AG04450 (cell line): Measurements from ENCODE around the gene SYDE2. TPM values are rescaled to one million over a fixed set of nuclear protein-coding genes. Genes with fewer than 3 reads are reported as not detected.
A peak's percentile ranks its signal among the peaks of the same experiment; 100 is the strongest.

Source experiments
- CTCF ChIA-PET: fragments of 300-600, 350-600 bp; formaldehyde crosslinking; extraction: SDS; loops from one replicate; lab custom pipeline; 2022; ENCODE audit warnings: antibody characterized with exemption, inconsistent platforms; lab: Charles Lee
- POLR2A ChIA-PET: fragments of 350-600 bp; formaldehyde crosslinking; extraction: SDS; loops from one replicate; lab custom pipeline; 2021; ENCODE audit warnings: antibody characterized with exemption, inconsistent platforms; lab: Yijun Ruan, JAX
- DNase-seq: peaks from one replicate; pipeline ENCODE4 v3.0.0-alpha.2; 2011; ENCODE audit warnings: low read depth, low spot score
- H3K27ac ChIP-seq: one replicate; pipeline ENCODE4 v1.5.1; 2012; ENCODE audit warnings: low read depth, low read length, control low read depth
- H3K27me3 ChIP-seq: one replicate; pipeline ENCODE4 v1.6.0; 2012; ENCODE audit warnings: low read length; ENCODE audit not compliant: control insufficient read depth, insufficient read depth
- H3K4me3 ChIP-seq: 2 replicates; pipeline ENCODE4 v1.5.1; 2011; ENCODE audit warnings: mild to moderate bottlenecking, low read depth, low read length, control low read depth
- H3K9me3 ChIP-seq: 2 replicates; pipeline ENCODE4 v1.5.1; 2012; ENCODE audit warnings: low read length; ENCODE audit not compliant: control insufficient read depth, insufficient read depth
- CTCF ChIP-seq: IDR thresholded peaks from 2 replicates; pipeline ENCODE4 v1.5.1; 2011; ENCODE audit warnings: low read depth, low read length, control low read depth, inconsistent platforms
- polyA plus RNA-seq: library from polyadenylated mRNA; depleted of rRNA; stranded (reverse); fragments of >200 nt; gene quantifications from 2 replicates; pipeline ENCODE4 v1.2.3, GENCODE V29; 2011

The SYDE2 gene
- polyA plus RNA-seq, 1 experiment: 5.7 TPM

- no peak for TF ChIP-seq CTCF
- no peaks in the 10 kb centered on the region for H3K27me3 ChIP-seq
- ChIA-PET POLR2A (interaction anchor here (0.5 kb wide), 1 partner anchor 447 kb away, joined by 3 read pairs; no protein-coding TSS in a partner anchor), CTCF (interaction anchor here (2.9 to 3.7 kb wide), 3 partner anchors 11 to 299 kb away, joined by 15 to 37 read pairs (median 22); partner anchors contain the start of gene C1orf52)
- H3K27ac ChIP-seq: no peak overlapping the region
- H3K9me3 ChIP-seq: no peaks in the 10 kb centered on the region; the same call in 1 of the 2 replicates
- no peak overlapping the region for H3K4me3 ChIP-seq
- no peak for DNase-seq
Observed at GRCh38 chr1:85243372-85243771, 42.6 kb upstream of the SYDE2 start.

GRCh38 chr1:85240643-85241042 is 39.8 kb upstream of the SYDE2 start:
- POLR2A ChIA-PET: interaction anchor here (0.8 kb wide), 1 partner anchor 144 kb away, joined by 3 read pairs; no protein-coding TSS in a partner anchor
- CTCF ChIA-PET: interaction anchor here (1.1 to 3.1 kb wide), 6 partner anchors 9 to 132 kb away, joined by 3 to 15 read pairs (median 8); partner anchors contain the start of gene C1orf52
- Histone ChIP-seq H3K4me3 (no peak overlapping the region), H3K27me3 (no peaks in the 10 kb centered on the region), H3K9me3 (no peaks in the 10 kb centered on the region; the same call in 1 of the 2 replicates), H3K27ac (no peak overlapping the region)
- DNase-seq: no peak
- no peak for TF ChIP-seq CTCF

GRCh38 chr1:85240174-85240601 is 39.4 kb upstream of the SYDE2 start:
- no peak for DNase-seq
- POLR2A ChIA-PET: interaction anchor here (0.8 kb wide), 1 partner anchor 144 kb away, joined by 3 read pairs; no protein-coding TSS in a partner anchor
- CTCF ChIA-PET: interaction anchor here (0.7 to 3.1 kb wide), 7 partner anchors 10 to 131 kb away, joined by 3 to 15 read pairs (median 5); partner anchors contain the start of gene C1orf52
- TF ChIP-seq CTCF: no peak
- no peaks in the 10 kb centered on the region; the same call in 1 of the 2 replicates for H3K9me3 ChIP-seq
- H3K27me3 ChIP-seq: no peaks in the 10 kb centered on the region
- no peak overlapping the region for H3K4me3 ChIP-seq
- no peak overlapping the region for H3K27ac ChIP-seq

GRCh38 chr1:85237613-85238012 is 36.8 kb upstream of the SYDE2 start:
- DNase-seq: no peak
- no peak for TF ChIP-seq CTCF
- POLR2A ChIA-PET: no interaction called here
- no peaks in the 10 kb centered on the region; the same call in 1 of the 2 replicates for H3K9me3 ChIP-seq
- no peak overlapping the region for H3K27ac ChIP-seq
- H3K4me3 ChIP-seq: no peak overlapping the region
- CTCF ChIA-PET: no interaction called here
- H3K27me3 ChIP-seq: no peaks in the 10 kb centered on the region

- ChIA-PET CTCF (interaction anchor here (0.6 to 2.3 kb wide), 8 partner anchors 10 to 1474 kb away, joined by 3 to 7 read pairs (median 4); partner anchors contain the start of genes C1orf52 and SH3GLB1), POLR2A (no interaction called here)
- Histone ChIP-seq H3K4me3 (no peak overlapping the region), H3K27me3 (no peaks in the 10 kb centered on the region), H3K27ac (no peak overlapping the region), H3K9me3 (no peaks in the 10 kb centered on the region)
- TF ChIP-seq CTCF: peak; percentile 33; the same call in 1 of the 2 replicates
- no peak for DNase-seq
Observed at GRCh38 chr1:85230305-85230977, 29.6 kb upstream of the SYDE2 start.
